Glomerular endothelial cell (primary cell): ENCODE data around the gene BMAL1. TPM values are rescaled to one million over a fixed set of nuclear protein-coding genes. Genes with fewer than 3 reads are reported as not detected.
"Not testable (repeated sequence)": the region's sequence is repeated elsewhere in the genome, so short reads cannot be mapped to it uniquely, and the experiment has no call there.

Experiments
- DNase-seq: peaks from one replicate; pipeline ENCODE4 v3.0.0-alpha.2; 2011; ENCODE audit warnings: low read depth, low spot score; ENCODE audit errors: extremely low read depth
- total RNA-seq: library from RNA; depleted of rRNA; stranded (reverse); fragments of >200 nt; gene quantifications from 2 replicates; pipeline ENCODE4 v1.2.3, GENCODE V29; 2015

Gene BMAL1
- total RNA-seq, 1 donor from 2014 or later: 10.6 TPM

DNA sequence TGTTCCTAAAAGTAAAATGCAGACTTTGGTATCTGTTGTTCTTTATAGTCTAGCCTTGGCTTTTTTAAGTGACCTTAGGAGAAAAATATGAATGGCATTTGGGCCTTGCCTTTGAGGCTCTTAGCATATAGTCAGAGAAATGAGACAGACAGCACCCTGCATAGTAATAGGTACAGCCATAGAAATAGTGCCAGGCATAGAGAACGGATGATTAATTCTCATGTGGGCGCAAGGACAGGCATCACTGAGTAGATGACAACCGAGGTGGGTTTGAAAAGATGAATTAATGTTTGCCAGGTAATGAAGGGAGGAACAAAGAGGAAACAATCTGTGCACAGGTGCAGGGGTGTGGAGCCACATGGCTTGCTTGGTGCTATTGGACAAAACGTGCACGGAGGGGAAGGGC is 90.5 kb downstream of the BMAL1 start:
- no peak for DNase-seq

DNA sequence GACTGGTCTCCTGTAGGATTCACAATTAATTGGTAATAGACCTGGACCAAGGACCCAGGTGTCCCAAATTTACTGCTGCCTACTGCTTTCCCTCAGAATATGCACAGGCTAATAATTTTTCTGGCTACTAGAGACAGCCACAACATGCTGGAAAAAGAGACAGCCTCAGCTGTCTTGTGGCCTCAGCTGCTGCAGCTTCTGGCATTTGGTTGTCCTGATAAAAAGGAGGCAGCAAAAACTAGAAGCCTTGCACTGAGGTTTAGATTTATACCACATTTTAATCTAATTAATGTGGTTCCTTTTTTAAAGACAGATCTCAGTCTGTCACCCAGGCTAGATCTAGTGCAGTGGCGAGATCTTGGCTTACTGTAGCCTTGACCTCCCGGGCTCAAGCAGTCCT is 95.6 kb downstream of the BMAL1 start:
- DNase-seq: no peak

DNA sequence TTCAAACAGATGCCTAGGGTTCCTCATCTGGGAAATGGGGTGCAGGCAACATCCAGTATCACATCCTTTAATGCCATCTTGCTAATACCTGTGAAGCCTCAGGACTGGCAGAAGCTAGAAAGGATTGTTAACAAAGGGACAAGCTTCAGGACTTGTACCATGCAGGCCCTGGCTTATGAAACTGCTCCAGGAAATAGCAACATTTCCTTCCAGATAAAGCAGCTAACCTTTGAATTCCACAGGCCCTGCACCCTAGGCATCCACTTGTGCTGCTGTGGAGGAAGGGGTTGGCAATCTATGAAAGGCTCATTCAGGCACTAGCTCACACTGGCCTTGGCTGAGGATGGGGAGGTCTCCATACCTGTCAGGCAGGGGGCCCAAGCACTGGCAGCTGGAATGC is 98.2 kb downstream of the BMAL1 start:
- no peak for DNase-seq

DNA sequence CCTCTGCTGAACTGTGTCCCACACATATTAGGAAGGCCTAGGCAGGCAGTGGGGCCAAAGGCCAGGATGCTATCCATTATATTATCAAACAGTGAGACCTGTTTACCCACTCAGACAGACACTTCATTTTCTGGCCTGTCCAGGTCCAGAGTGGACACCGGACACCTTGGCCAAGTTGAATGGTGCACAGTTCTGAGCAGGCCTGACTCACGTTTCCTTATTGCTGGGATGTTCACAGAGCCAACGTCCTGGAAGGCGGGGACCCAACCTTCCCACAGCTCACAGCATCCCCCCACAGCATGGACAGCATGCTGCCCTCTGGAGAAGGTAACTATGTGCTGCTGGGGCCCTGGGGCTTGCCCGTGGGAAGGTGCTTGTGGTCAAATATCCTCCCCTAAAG is 98.8 kb downstream of the BMAL1 start:
- no peak for DNase-seq

DNA sequence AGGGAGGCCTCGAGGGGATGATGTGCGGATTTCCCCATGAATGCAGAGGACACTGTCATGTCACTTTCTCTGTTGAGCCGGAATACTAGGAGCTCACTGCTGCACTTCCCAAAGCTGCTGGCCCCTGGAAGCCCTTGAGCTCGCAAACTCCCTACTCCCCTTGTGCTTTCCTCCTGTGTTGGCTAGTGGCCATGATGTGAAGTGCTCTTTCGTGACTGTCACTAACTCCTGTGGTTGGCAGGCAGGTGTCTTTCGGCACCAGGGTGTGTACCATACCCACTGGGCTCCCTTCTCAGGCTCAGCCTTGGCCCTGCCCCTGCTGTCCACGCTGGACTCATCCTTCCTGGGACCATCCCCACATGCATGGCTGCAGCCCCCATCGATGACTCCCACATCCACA is 99.2 kb downstream of the BMAL1 start:
- no peak for DNase-seq

DNA sequence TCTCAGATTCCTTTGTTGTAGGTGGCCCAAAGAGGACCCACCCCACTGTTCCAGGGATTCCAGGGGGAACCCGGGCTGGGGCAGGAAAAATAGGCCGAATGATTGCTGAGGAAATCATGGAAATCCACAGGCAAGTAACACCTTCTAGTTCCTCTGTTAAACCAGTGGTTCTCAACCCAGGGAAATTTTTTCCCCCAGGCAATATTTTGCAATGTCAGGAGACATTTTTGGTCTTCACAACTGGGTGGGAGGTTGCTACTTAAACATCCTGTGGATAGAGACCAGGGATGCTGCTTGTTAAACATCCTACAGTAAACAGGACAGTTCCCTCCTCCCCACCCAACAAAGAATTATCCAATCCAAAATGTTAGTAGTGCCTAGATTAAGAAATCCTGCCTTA is 100.7 kb downstream of the BMAL1 start:
- DNase-seq: no peak

DNA sequence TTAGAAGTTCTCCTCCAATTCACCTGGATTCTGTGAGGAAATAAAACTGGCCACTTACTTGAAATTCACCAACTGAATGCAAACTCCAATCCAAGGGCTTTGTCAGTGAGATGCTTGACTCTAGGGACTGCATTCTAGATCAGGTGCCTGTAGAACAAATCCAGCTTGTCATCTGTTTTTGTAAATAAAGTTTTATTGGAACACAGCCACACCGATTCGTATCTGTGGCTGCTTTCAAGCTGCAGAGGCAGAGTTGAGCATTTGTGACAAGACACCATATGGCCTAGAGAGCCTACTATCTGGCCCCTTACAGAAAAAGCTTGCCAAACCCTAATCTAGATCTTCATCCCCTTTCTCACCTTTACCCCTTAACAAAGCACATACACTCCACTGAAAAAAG is 103.1 kb downstream of the BMAL1 start:
- no peak for DNase-seq

DNA sequence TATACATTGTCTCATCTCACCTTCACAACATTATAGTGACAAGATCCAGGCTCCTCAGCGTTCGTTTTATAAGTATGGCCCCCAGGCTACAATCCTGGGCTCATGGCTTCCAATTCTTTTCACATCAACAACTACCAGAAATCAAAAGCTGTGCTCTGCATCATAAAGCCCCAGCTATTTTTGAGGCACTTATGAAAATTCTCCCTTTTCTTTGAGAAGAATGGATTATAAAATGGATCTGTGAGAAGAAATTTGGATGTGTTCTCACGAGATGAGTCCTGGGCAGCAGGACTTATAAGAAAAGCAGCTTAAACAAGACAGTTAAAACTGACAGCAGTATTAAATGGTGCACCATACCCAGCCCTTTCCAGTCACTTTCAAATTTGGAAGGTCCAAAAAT is 105.2 kb downstream of the BMAL1 start:
- DNase-seq: no peak

DNA sequence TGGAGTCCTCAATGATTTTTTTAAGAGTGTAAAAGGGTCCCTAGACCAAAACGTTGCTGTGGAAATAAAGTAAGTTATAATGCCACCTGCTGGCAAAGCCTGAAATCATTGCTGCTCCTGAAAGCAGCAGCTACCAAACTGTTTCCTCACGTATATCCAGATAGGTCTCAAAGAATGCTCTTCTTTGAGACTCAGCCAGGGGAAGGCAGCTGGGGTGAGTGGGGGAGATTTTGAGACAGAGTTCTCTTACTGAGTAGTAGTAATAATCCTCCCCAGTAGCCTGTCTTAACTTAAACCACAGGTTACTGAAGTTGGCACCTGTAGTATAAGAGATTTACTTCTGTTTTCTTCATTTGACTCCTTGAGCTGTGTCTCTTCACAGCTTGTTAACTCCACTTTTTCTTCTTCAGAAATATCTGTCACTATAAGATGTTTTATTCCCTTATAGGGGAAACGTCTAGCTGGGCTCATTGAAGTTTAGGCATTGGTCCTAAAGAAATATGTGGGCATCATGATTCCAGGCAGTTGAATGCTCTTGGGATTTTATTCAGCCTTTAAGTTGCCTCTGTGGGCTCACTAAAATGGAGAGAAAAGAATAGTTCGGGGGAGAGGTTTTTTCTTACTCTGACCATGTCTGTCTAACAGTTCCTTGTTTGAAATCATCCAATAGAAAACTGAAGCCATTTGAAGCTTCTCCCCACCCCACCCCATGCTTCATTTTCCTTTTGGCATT is 107.5 kb downstream of the BMAL1 start:
- DNase-seq: peak; percentile 27

DNA sequence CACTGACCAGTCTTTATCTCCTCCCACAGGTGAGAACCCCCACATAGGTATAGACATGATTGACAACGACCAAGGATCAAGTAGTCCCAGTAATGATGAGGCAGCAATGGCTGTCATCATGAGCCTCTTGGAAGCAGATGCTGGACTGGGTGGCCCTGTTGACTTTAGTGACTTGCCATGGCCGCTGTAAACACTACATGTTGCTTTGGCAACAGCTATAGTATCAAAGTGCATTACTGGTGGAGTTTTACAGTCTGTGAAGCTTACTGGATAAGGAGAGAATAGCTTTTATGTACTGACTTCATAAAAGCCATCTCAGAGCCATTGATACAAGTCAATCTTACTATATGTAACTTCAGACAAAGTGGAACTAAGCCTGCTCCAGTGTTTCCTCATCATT is 109.0 kb downstream of the BMAL1 start:
- no peak for DNase-seq

DNA sequence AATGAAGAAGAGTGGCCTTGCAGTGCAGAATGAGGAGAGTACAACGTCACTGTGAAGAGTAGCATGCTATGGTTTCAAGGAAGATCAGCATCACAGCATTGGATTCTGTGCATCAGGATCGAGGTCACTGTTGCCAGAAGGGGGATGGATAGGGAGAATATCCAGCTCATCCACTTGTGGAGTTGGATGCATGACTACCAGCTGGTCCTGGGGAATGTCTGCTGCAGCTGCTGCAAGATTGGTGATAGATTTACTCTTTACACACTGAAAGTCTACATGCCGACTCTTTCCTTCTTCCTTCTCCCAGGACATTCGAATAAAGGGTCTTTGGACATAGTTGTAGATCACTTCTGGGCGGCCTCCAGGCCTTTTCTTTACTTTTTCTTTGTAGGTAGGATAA is 111.2 kb downstream of the BMAL1 start:
- DNase-seq: no peak

DNA sequence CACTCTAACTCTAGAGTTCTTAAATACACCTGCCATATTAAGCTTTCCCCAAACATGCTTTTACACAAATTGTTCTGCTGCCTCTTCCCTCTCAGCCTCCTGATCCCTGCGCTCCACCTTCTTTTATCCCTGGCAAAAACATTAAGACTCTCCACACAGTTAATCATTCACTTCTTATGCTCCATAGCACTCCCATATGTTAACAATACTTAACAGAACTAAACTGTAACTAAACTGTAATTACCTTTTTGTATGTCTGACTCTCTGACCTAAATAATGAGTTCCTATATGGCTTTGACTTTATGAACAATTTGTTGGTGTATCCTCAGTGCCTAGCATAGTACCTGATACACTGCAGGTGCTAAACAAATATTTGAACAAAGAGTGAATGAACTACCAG is 113.6 kb downstream of the BMAL1 start:
- no peak for DNase-seq

DNA sequence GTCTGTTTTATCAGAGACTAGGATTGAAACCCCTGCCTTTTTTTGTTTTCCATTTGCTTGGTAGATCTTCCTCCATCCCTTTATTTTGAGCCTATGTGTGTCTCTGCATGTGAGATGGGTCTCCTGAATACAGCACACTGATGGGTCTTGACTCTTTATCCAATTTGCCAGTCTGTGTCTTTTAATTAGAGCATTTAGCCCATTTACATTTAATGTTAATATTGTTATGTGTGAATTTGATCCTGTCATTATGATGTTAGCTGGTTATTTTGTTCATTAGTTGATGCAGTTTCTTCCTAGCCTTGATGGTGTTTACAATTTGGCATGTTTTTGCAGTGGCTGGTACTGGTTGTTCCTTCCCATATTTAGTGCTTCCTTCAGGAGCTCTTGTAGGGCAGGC is 120.7 kb downstream of the BMAL1 start:
- DNase-seq: not testable (repeated sequence)

DNA sequence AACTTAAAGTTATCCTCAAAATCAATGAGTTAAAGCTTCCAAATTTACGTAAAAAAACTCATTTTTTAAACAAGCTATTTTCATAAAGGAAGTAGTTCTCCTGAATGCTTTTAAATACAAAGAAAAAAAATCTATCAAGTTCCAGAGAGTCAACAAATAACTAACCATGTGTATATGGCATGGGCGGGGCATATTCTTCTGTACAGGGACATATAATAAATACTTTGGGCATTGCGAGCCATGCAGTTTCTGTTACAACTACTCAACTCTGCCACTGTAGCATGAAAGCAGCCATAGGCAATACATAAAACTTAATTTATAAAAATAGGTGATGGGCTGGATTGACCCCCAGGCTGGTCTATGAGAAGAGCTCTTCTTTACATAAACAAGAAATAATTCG is 127.6 kb downstream of the BMAL1 start:
- DNase-seq: no peak

DNA sequence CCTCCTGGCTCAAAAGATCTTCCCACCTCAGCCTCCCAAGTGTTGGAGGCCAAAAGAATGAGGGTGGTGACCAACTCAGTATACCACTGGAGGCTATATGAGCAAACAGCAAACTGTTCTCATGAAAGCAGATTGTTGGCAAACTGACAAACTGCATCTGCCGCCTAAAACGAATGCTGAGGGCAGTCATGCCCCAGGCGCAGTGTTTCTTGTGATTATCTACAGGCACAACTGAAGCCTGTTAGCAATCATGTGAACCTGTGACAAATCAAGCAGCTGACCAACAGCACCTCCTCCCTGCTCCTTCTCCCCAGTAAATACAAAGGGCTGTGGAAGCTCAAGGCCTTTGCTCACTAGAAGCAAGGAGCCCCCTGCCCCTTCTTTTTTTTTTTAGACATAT is 137.6 kb downstream of the BMAL1 start:
- DNase-seq: no peak

DNA sequence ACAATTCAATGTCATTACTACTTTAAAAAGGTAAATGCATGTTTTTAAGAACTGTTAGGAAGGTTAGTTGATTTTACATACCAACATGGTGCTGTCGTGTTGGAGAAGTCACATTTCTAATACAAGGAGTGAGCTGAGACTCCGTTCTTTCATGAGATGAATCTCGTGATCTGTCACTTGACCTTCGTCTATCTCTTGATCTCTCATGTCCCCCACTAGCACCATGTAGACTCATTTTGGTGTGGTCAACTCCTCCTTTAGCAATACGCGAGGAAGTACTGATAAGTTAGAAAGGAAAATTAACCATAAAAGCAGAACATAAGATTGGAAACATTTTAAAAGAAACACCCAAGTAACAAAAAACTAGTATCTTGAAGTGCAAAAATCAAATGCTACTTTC is 144.0 kb downstream of the BMAL1 start:
- DNase-seq: no peak

DNA sequence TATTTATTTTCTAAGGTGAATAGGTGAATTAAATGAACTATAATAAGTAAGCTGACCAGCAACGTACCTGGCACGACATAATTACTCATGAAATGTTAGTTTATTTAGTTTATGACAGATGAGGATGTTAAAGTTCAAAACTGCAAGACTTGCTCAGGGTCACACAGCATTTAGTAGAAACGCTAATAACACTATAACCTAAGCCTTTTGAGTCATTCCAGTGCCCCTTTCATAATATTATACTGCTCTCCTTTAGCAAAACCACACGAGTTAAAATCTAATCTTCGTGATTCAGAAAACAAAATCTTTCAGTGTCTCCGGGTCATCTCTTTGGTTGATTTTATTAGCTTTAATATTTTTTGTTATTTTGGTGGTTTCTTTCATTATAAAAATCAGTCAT is 145.8 kb downstream of the BMAL1 start:
- no peak for DNase-seq

DNA sequence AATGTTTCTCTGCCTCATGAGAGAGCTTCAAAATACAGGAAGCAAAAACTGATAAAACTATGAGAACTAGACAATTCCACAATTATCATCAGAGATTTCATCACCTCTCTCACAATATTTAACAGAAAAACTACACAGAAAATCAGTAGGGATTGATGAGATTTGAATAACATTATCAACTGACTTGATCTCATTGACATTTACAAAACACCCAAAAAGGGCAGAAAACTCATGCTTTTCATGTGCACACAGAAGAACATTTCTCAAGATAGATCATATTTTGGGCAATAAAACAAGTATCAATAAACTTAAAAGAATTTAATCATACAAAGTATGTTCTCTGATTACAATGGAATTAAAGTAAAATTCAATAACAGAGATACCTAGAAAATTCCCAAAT is 149.8 kb downstream of the BMAL1 start:
- DNase-seq: no peak

DNA sequence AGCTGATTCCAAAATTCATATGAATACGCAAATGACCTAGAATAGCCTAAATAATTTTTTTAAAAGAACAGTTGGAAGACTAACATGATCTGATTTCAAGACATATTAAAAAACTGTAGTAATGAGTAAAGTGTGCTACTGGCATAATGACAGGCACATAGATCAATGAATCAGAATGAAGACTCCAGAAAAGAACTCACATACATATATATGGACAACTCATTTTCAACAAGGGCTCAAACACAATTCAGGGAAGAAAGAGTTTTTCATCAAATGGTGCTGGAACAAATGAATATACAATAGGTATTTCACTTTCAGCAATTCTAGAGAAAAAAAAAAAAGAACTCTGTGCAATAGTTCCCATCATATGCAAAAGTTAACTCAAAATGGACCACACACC is 151.7 kb downstream of the BMAL1 start:
- DNase-seq: no peak

DNA sequence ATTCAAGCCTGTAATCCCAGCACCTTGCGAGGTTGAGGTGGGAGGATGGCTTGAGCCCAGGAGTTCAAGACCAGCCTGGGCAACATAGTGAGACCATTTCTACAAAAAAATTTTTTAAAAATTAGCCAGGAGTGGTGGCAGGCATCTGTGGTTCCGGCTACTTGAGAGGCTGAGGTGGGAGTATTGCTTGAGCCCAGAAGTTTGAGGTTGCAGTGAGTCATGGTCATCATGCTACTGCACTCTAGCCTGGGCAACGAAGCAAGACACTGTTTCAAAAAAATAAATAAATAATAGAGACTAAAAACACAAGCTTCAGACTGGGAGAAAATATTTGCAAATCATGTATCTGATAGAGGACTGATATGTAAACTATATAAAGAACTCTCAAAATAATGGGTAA is 152.2 kb downstream of the BMAL1 start:
- no peak for DNase-seq

DNA sequence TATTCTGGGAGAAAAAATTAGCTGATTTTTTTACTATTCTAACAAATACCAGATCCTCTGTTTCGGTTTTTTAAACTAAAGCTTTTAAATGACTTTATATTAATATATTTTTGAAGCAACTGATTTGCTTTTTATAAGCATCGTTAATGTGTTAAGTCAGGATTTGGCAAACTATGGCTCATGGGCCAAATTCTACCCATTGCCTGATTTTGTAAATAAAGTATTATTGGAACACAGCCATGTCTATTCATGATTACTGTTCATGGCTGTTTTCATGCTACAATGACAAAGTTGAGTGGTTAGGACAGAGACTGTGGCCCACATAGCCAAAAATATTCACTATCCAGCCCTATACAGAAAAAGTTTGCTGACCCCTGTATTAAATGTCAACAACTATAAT is 155.8 kb downstream of the BMAL1 start:
- DNase-seq: no peak

DNA sequence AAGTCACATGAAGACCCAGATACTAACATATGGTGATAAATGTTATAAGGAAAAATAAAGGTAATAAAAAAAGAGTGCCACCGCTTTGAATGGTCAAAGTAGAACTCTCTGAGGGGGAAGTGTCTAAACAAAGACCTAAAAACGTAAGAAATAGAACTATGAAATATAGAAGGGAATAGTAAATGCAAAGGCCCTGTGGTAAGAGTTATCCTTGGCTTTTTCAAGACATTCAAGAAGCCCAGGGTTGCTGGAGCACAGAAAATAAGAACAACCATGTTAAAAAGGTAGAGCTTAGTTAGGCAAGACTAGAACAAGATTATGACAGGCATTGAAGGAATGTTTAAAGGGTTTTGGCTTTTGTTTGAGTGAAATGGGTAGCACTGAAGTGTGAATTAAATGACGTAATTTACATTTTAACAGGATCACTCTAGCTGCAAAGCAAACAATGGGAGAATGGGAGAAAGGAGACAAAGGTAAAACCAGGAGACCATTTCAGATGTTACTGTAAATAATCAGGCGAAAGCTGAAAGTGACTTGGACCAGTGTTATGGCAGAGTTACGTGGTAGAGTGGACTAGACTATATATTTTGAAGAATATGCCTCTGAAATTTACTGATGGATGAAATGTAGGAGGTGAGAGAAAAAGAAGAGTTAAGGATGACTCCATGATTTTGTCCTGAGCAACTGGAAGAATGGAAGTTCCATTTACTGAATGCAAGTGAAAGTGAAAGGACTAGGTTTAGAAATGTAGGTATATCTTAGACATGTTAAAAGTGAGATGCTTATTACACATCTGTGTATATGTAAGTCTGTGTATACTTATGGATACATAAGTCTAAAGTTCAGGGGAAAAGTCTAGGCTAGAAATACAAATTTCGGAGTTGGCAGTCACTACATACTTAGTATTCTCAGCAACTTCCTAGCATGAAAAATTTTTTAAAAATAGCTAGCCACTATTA is 156.9 kb downstream of the BMAL1 start:
- DNase-seq: no peak
